Hepatocyte (in vitro differentiated cells): ENCODE results near the gene ERCC2. TPM values are rescaled to one million over a fixed set of nuclear protein-coding genes. Genes with fewer than 3 reads are reported as not detected.

Source experiments
- DNase-seq: peaks from one replicate; pipeline ENCODE4 v3.0.0-alpha.2; 2016; ENCODE audit warnings: low spot score
- H2AFZ ChIP-seq: fragments of 200-600 bp; sonication (generic); 2 replicates; pipeline ENCODE4 v1.6.0; 2016; ENCODE audit warnings: antibody characterized with exemption, mild to moderate bottlenecking
- H3K27ac ChIP-seq: fragments of 200-600 bp; sonication (generic); 2 replicates; pipeline ENCODE4 v1.5.1; 2016; ENCODE audit warnings: mild to moderate bottlenecking
- H3K27me3 ChIP-seq: fragments of 200-600 bp; sonication (generic); 2 replicates; pipeline ENCODE4 v1.6.1; 2016
- H3K36me3 ChIP-seq: fragments of 200-600 bp; sonication (generic); replicated peaks from 2 replicates; pipeline ENCODE4 v1.5.1; 2016; ENCODE audit warnings: low read depth; ENCODE audit not compliant: insufficient read depth
- H3K4me1 ChIP-seq: fragments of 200-600 bp; sonication (generic); 2 replicates; pipeline ENCODE4 v1.5.1; 2016; ENCODE audit warnings: mild to moderate bottlenecking, moderate library complexity; ENCODE audit not compliant: insufficient read depth
- H3K4me2 ChIP-seq: fragments of 200-600 bp; sonication (generic); 2 replicates; pipeline ENCODE4 v1.6.0; 2016
- H3K4me3 ChIP-seq: fragments of 200-600 bp; sonication (generic); 2 replicates; pipeline ENCODE4 v1.5.1; 2016; ENCODE audit warnings: mild to moderate bottlenecking
- H3K79me2 ChIP-seq: fragments of 200-600 bp; sonication (generic); 2 replicates; pipeline ENCODE4 v1.6.0; 2017; ENCODE audit warnings: mild to moderate bottlenecking
- H3K9me2 ChIP-seq: fragments of 200-600 bp; sonication (generic); replicated peaks from 2 replicates; pipeline ENCODE4 v1.6.0; 2017; ENCODE audit warnings: mild to moderate bottlenecking; ENCODE audit not compliant: insufficient read depth
- H3K9me3 ChIP-seq: fragments of 200-600 bp; sonication (generic); 2 replicates; pipeline ENCODE4 v1.5.1; 2016; ENCODE audit warnings: low read depth, mild to moderate bottlenecking
- H4K20me1 ChIP-seq: fragments of 200-600 bp; sonication (generic); 2 replicates; pipeline ENCODE4 v1.6.0; 2016; ENCODE audit warnings: mild to moderate bottlenecking; ENCODE audit not compliant: insufficient read depth, poor library complexity, severe bottlenecking
- CTCF ChIP-seq: fragments of 200-600 bp; sonication (generic); IDR thresholded peaks from 2 replicates; pipeline ENCODE4 v1.5.1; 2016; ENCODE audit warnings: antibody characterized with exemption, mild to moderate bottlenecking; ENCODE audit not compliant: poor library complexity
- EZH2 ChIP-seq: fragments of 200-600 bp; sonication (generic); IDR thresholded peaks from 2 replicates; pipeline ENCODE4 v1.6.1; 2016; ENCODE audit warnings: antibody characterized with exemption, mild to moderate bottlenecking, borderline replicate concordance
- EZH2phosphoT487 ChIP-seq: fragments of 200-600 bp; sonication (generic); IDR thresholded peaks from one replicate; pipeline ENCODE4 v1.6.1; 2018; ENCODE audit warnings: antibody characterized with exemption, mild to moderate bottlenecking, low read depth, moderate library complexity; ENCODE audit not compliant: unreplicated experiment, severe bottlenecking
- WGBS: methylation state at CpG from one replicate; pipeline ENCODE4 v1.1.6; 2016; ENCODE audit warnings: low lambda C conversion rate; ENCODE audit errors: missing lambda C conversion rate; 5-methylcytosine and 5-hydroxymethylcytosine counted together
- polyA plus RNA-seq: library from polyadenylated mRNA; unstranded; fragments of >200 nt; fragmentation: Nextera tagmentation; extraction: Ambion mirVana; gene quantifications from 2 replicates; pipeline ENCODE4 v1.2.1, GENCODE V29; 2016
- total RNA-seq: library from RNA; depleted of rRNA; stranded (reverse); fragments of >200 nt; gene quantifications from 2 replicates; pipeline ENCODE4 v1.2.3, GENCODE V29; 2014

The ERCC2 gene
- total and polyA plus RNA-seq, 2 experiments from 2014 or later: 7.1 to 13.9 TPM

GRCh38 chr19:45402298-45403061 is 32.1 kb upstream of the ERCC2 start:
- peak; percentile 82 for DNase-seq
- Histone ChIP-seq H3K79me2 (peaks cover 31% of the 10 kb centered on the region), H3K4me1 (peaks cover 6% of the 10 kb centered on the region), H3K36me3 (no peaks in the 10 kb centered on the region), H3K9me3 (no peaks in the 10 kb centered on the region), H3K27ac (no peak overlapping the region), H4K20me1 (no peaks in the 10 kb centered on the region), H3K9me2 (no peaks in the 10 kb centered on the region), H3K4me2 (peak overlapping the region; percentile 95), H3K4me3 (no peak overlapping the region), H2AFZ (no peak overlapping the region), H3K27me3 (peaks cover 23% of the 10 kb centered on the region)
- WGBS: 23% methylated on average over 27 of the region's 40 CpGs
- TF ChIP-seq CTCF (peak; percentile 53), EZH2phosphoT487 (no peak)

- Histone ChIP-seq H3K4me2 (peak overlapping the region; percentile 95), H3K9me2 (no peaks in the 10 kb centered on the region), H3K9me3 (no peaks in the 10 kb centered on the region), H3K36me3 (no peaks in the 10 kb centered on the region), H3K79me2 (peaks cover 28% of the 10 kb centered on the region), H2AFZ (no peak overlapping the region), H3K4me1 (peaks cover 6% of the 10 kb centered on the region), H3K27me3 (peaks cover 23% of the 10 kb centered on the region), H3K4me3 (no peak overlapping the region), H4K20me1 (no peaks in the 10 kb centered on the region), H3K27ac (no peak overlapping the region)
- DNase-seq: no peak
- 90% methylated on average over 6 of the region's 6 CpGs for WGBS
- TF ChIP-seq EZH2phosphoT487: no peak
- no peak for TF ChIP-seq EZH2
- no peak for TF ChIP-seq CTCF
Measured at GRCh38 chr19:45401815-45402214, 31.4 kb upstream of the ERCC2 start.

DNA sequence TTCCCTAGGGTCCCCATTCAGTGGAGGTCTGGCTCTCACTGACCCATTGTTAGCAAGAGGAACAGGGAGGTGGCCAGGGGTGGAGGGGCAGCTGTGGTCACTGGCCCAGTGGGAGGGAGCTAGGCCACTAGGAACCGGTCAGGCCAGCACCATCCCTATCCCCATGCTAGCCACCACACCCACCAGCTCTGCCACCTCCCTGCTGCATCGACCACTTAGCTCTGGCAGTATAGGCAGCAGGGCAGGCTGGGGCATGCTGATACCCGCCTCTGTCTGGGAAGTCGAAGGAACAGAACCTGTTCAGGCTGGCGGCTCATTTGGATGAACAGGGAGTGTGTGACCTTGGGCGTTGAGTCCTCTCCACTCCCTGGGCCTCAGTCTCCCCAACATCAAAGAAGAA is 29.8 kb upstream of the ERCC2 start:
- H3K36me3 ChIP-seq: no peaks in the 10 kb centered on the region
- no peaks in the 10 kb centered on the region for H3K9me2 ChIP-seq
- no peak overlapping the region for H3K27ac ChIP-seq
- H3K79me2 ChIP-seq: peaks cover 28% of the 10 kb centered on the region
- no peak overlapping the region for H3K4me2 ChIP-seq
- peak; percentile 2 for DNase-seq
- H2AFZ ChIP-seq: no peak overlapping the region
- 96% methylated on average over 6 of the region's 6 CpGs for WGBS
- peaks cover 23% of the 10 kb centered on the region for H3K27me3 ChIP-seq
- no peaks in the 10 kb centered on the region for H4K20me1 ChIP-seq
- H3K4me1 ChIP-seq: peaks cover 6% of the 10 kb centered on the region
- no peak overlapping the region for H3K4me3 ChIP-seq
- no peak for TF ChIP-seq EZH2
- H3K9me3 ChIP-seq: no peaks in the 10 kb centered on the region

- no peak overlapping the region for H2AFZ ChIP-seq
- TF ChIP-seq CTCF: no peak
- TF ChIP-seq EZH2: no peak
- no peak for TF ChIP-seq EZH2phosphoT487
- DNase-seq: no peak
- peaks cover 4% of the 10 kb centered on the region for H3K79me2 ChIP-seq
- no peaks in the 10 kb centered on the region for H3K27me3 ChIP-seq
- WGBS: 74% methylated on average over 44 of the region's 59 CpGs
- no peak overlapping the region for H3K4me3 ChIP-seq
- no peaks in the 10 kb centered on the region for H4K20me1 ChIP-seq
- no peak overlapping the region for H3K27ac ChIP-seq
- H3K9me3 ChIP-seq: no peaks in the 10 kb centered on the region
- no peaks in the 10 kb centered on the region for H3K4me1 ChIP-seq
- H3K36me3 ChIP-seq: no peaks in the 10 kb centered on the region
- H3K4me2 ChIP-seq: no peak overlapping the region
- no peaks in the 10 kb centered on the region for H3K9me2 ChIP-seq
Measured at GRCh38 chr19:45395821-45396617, 25.6 kb upstream of the ERCC2 start.
